HG02610 (cell line): ENCODE measurements around the gene CREB3L2.
"Not testable (repeated sequence)": the region's sequence is repeated elsewhere in the genome, so short reads cannot be mapped to it uniquely, and the experiment has no call there.

ENCODE experiments used
- ATAC-seq: cut with Tn5 transposase; IDR thresholded peaks from one replicate; pipeline ENCODE4 v1.9.1; 2021; ENCODE audit warnings: mild to moderate bottlenecking, moderate library complexity; ENCODE audit not compliant: unreplicated experiment

CREB3L2 gene

GRCh38 chr7:137848095-137848494, 153.8 kb downstream of the CREB3L2 start:
- ATAC-seq: no peak

- ATAC-seq: peak; percentile 30
Measured at GRCh38 chr7:137847568-137848050, 154.3 kb downstream of the CREB3L2 start.

DNA sequence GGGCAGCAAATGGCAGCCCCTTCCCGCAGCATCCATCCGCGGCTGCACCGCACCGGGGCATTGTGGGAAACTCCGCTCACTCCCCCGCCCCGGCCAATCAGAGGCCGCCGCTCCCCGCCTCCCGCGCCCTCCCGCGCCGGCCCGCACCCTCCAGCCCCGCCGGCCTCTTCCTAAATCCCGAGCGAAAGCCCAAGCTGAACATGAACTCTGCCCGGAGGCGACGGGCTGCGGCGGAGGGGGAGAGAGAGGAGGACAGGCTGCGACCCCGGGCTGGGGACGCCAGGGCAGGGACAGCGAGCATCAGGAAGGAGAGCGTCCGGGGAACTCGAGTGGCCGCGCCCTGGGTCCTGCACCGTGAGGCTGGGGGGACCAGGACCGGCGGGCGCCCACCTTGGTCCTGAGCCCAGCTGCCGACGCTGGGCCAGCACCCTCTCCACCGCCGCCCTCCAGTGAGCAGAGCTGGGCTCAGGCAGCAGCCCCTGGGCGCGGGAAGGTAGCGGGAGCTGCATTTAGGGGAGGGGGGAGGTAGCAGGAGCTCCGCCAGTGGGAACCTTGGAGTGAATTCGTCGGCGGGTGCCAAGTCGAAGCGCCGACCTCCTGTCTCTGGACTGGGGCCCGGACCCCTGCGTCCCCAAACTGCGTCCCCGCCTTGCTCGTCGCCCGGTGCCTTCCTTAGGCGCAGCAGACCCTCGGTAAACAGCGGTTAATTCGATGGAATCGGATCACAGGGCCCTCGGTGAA, 154.9 kb downstream of the CREB3L2 start, which contains the start of gene DGKI:
Gene DGKI (minus strand): TSS at position 148 of the 741 bp plus-strand sequence.
- peak; percentile 70 for ATAC-seq

DNA sequence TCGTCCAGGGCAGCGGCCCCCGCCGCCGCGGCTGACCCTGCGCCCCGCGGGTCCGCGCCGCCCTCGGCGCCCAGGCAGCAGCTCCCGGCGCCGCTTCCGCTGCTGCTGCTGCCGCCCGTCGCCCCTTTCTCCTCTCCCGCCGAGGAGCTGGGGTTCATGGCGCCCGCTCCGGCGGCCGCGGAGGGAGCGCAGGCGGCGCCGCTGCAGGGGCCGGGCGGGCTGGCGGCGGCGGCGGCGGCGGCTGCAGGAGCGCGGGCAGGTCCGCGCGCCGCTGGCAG, 155.4 kb downstream of the CREB3L2 start:
- no peak for ATAC-seq

- no peak for ATAC-seq
Measured at GRCh38 chr7:137844677-137845425, 157.0 kb downstream of the CREB3L2 start.

- ATAC-seq: no peak
Measured at GRCh38 chr7:137839903-137840779, 161.7 kb downstream of the CREB3L2 start.

DNA sequence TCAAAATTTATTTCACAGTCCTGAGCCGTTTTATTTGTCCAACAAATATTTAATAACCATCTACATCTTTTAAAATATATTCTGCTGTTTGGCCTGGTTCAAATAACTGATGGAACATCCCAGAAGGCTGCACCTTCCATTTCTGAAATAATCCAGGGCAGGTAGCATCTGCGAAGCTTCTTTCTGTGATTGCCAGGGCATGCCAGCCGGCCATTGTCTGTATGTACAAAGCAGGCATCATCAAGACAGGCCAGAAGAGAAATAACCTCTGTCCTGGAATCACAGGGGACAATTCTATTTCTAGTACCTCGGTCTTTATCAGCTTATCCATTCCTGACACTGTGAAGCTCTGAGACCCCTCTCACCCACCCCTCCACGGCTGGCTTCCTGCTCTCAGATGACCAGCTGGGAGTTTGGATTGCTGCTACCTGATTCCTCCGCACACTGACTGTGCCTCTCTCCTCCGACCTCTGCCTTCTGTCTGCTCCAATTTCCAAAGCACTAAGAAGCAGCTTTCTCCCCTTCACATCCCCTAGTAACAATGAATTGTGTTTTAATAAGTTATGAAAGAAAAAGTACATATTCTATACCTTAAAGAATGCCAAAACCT, 163.1 kb downstream of the CREB3L2 start:
- no peak for ATAC-seq

DNA sequence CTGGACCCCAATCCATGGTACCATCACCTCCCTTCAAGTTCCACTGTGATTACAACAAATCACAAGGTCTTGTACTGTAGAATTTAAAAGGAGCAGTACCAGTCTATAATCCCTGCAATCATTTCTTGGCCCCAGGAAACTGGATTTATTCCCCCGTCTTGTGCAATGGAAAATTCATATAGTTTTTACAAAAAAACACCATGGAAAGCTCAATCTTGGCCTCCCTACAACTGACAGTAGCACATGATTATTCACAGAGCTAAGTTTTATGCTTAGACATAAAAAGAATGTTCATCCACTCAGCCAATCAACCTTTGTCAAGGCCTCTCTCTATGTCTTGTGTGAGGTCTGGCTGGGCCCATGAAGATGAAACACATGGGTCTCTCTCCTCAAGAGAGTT, 165.3 kb downstream of the CREB3L2 start:
- no peak for ATAC-seq

- ATAC-seq: no peak
Measured at GRCh38 chr7:137836113-137836509, 165.8 kb downstream of the CREB3L2 start.

DNA sequence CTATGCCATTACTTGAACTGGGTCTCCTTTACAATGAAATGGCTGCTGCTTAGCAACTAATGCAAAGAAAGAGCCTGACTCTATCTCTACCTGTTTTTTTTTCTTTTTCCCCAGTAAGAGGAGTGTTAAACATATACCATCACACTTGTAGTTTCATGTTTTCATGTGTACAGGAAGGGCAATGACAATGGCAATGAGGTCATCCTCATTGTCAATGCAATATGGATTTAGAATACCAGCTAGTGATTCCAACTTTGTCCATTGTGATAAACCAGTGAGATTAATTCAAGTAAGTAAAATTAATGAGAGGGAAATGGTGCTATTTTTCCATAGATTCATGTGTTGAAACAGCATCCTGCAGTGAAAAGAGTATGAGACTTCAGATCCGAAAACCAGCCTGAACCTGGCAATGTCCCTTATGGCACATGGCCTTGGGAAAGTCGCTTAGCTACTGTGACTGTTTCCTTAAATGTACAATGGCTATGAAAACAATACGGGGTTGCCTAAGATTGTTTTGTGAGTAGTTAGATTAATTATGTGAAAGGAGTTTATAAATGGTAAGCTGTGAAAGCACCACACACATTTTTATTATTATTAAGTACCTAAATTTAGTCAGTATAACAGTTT, 166.3 kb downstream of the CREB3L2 start:
- no peak for ATAC-seq

DNA sequence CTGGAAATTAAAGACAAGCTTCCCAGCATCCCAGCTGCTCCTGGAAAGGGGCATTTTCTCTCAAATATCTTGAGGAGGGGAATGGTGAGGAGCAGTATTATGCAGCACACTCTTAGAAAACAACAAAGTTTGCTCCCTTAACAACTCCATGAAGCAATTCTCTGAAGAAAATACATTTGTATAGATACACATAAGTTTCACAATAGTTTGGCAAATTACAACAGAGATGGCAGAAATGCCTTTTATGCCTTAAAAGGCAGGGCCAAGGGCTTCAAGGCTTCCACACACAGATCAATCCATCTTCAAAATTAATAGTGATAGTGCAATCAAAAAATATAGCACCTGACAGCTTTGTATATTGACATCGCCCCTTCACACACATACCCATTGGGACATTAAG, 167.3 kb downstream of the CREB3L2 start:
- ATAC-seq: no peak

DNA sequence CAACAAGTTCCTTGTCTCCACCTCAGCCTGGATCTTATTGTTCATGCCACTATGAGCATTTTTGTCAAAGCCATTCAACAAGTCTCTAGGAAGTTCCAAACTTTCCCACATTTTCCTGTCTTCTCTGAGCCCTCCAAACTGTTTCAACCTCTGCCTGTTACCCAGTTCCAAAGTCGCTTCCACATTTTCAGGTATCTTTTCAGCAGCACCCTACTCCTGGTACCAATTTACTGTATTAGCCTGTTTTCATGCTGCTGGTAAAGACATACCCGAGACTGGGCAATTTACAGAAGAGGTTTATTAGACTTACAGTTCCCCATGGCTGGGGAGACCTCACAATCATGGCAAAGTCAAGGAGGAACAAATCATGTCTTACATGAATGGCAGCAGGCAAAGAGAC, 168.9 kb downstream of the CREB3L2 start:
- not testable (repeated sequence) for ATAC-seq

DNA sequence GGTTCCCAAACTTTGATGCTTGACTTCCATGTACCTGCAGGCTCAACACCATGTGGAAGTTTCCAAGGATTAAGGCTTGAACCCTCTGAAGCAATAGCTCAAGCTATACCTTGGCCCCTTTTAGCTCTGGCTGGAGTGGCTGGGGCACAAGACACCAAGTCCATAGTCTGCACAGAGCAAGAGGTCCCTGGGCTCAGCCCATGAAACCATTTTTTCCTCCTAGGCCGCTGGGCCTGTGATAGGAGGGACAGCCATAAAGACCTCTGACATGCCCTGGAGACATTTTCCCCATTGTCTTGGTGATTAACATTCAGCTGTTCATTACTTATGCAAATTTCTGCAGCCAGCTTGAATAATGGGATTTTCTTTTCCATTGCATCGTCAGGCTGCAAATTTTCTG, 169.5 kb downstream of the CREB3L2 start:
- no peak for ATAC-seq

- not testable (repeated sequence) for ATAC-seq
Measured at GRCh38 chr7:137831555-137831954, 170.3 kb downstream of the CREB3L2 start.

- ATAC-seq: no peak
Measured at GRCh38 chr7:137829337-137829992, 172.4 kb downstream of the CREB3L2 start.

- ATAC-seq: no peak
Measured at GRCh38 chr7:137828456-137828855, 173.4 kb downstream of the CREB3L2 start.

DNA sequence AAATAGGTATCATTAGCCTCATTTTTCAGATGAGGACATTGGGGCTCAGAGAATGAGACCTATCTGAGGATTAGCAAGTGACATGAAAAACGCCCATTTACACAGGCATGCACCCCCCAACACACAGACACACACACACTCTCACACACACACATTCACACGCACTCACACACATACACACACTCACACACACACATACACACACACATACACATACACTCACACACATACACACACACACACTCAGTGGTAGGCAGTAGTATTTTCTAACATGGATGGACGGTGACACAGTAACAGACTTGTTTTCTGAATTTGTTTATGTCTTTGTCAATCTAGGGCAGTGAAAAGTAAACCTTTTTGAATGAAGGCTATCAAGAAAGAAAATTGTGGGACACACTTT, 176.4 kb downstream of the CREB3L2 start:
- no peak for ATAC-seq
